Endothelial cell of umbilical vein (primary cell): ENCODE measurements around the gene ZNF668. TPM values are rescaled to one million over a fixed set of nuclear protein-coding genes. Genes with fewer than 3 reads are reported as not detected.
A peak's percentile ranks its signal among the peaks of the same experiment; 100 is the strongest.

Source experiments
- BruUV-seq: library from RNA; stranded (reverse); fragments of 400-500 nt; replicated peaks from 2 replicates; lab custom pipeline; 2021; lab: Mats Ljungman, UMichigan
- CTCF ChIA-PET: fragments of 300-600, 350-600 bp; sonication (Branson Sonifier 250); formaldehyde crosslinking; loops from one replicate; lab custom pipeline; 2021; ENCODE audit warnings: antibody characterized with exemption, inconsistent platforms; lab: Charles Lee
- POLR2A ChIA-PET: fragments of 300-600, 350-600 bp; sonication (Branson Sonifier 250); formaldehyde crosslinking; loops from one replicate; lab custom pipeline; 2021; ENCODE audit warnings: antibody characterized with exemption, inconsistent platforms; lab: Charles Lee
- DNase-seq: peaks from one replicate; pipeline ENCODE4 v3.0.0-alpha.2; 2011; ENCODE audit warnings: low read depth, low spot score
- FAIRE-seq: peaks from 2 replicates; lab custom pipeline; 2011; peaks lifted over from hg19 to GRCh38; lab: Jason Lieb, UNC
- H2AFZ ChIP-seq: 2 replicates; pipeline ENCODE4 v1.6.0; 2012; ENCODE audit warnings: low read depth, low read length, control low read depth, inconsistent platforms
- H3K27ac ChIP-seq: 2 replicates; pipeline ENCODE4 v1.5.1; 2011; ENCODE audit warnings: low read depth, mild to moderate bottlenecking, control low read depth, low read length, moderate library complexity; ENCODE audit not compliant: insufficient read depth
- H3K27me3 ChIP-seq, 2 experiments: 2 replicates each; pipeline versions ENCODE4 v1.6.0 to v1.6.1; 2011; ENCODE audit warnings: low read length in 2 of 2, mixed read lengths in 1 of 2; ENCODE audit not compliant: control insufficient read depth in 2 of 2, insufficient read depth in 2 of 2
- H3K36me3 ChIP-seq, 2 experiments: 2 replicates in 1 of 2; 3 replicates in 1 of 2; pipeline ENCODE4 v1.5.1; 2011; ENCODE audit warnings: low read length in 2 of 2, mild to moderate bottlenecking in 1 of 2, moderate library complexity in 1 of 2; ENCODE audit not compliant: control insufficient read depth in 2 of 2, insufficient read depth in 2 of 2; ENCODE audit errors: extremely low read depth in 1 of 2
- H3K4me1 ChIP-seq: 3 replicates; pipeline ENCODE4 v1.5.1; 2011; ENCODE audit warnings: mild to moderate bottlenecking, low read length; ENCODE audit not compliant: control insufficient read depth, insufficient read depth; ENCODE audit errors: extremely low read depth
- H3K4me2 ChIP-seq: 2 replicates; pipeline ENCODE4 v1.6.1; 2011; ENCODE audit warnings: low read length, control low read depth, mixed read lengths; ENCODE audit not compliant: insufficient read depth
- H3K4me3 ChIP-seq, 3 experiments: fragments of 200-600 bp in 1 of 3; sonication (generic), shearing (Covaris generic) in 1 of 3; replicated peaks in 1 of 3; 2 replicates each; pipeline ENCODE4 v1.5.1; 2011 to 2016; ENCODE audit warnings: control low read depth in 3 of 3, low read length in 3 of 3, mild to moderate bottlenecking in 2 of 3, inconsistent platforms in 1 of 3, low read depth in 1 of 3, moderate library complexity in 1 of 3; ENCODE audit not compliant: insufficient read depth in 1 of 3
- H3K79me2 ChIP-seq: 2 replicates; pipeline ENCODE4 v1.6.0; 2012; ENCODE audit warnings: low read length, inconsistent platforms; ENCODE audit not compliant: control insufficient read depth, insufficient read depth
- H3K9ac ChIP-seq: replicated peaks from 2 replicates; pipeline ENCODE3; 2011; ENCODE audit warnings: low read length, control low read depth; ENCODE audit not compliant: insufficient read depth; ENCODE audit errors: extremely low read depth
- H3K9me1 ChIP-seq: replicated peaks from 3 replicates; pipeline ENCODE4 v1.6.0; 2011; ENCODE audit warnings: mild to moderate bottlenecking, low read length; ENCODE audit not compliant: control insufficient read depth, insufficient read depth; ENCODE audit errors: extremely low read depth
- H3K9me3 ChIP-seq: replicated peaks from 2 replicates; pipeline ENCODE4 v1.5.1; 2012; ENCODE audit warnings: low read length, inconsistent platforms; ENCODE audit not compliant: control insufficient read depth, insufficient read depth
- H4K20me1 ChIP-seq: replicated peaks from 2 replicates; pipeline ENCODE3; 2011; ENCODE audit warnings: mild to moderate bottlenecking, low read length; ENCODE audit not compliant: control insufficient read depth, insufficient read depth; ENCODE audit errors: extremely low read depth
- EZH2 ChIP-seq: IDR thresholded peaks from 2 replicates; pipeline ENCODE4 v1.6.1; 2012; ENCODE audit warnings: borderline replicate concordance, low read depth, mild to moderate bottlenecking, moderate library complexity, low read length, inconsistent platforms; ENCODE audit not compliant: severe bottlenecking
- JUN ChIP-seq: IDR thresholded peaks from 2 replicates; pipeline ENCODE4 v1.6.1; 2011; ENCODE audit warnings: borderline replicate concordance, low read depth; ENCODE audit not compliant: insufficient read length, insufficient read depth
- MYC ChIP-seq: IDR thresholded peaks from one replicate; pipeline ENCODE4 v1.6.1; 2011; ENCODE audit warnings: mild to moderate bottlenecking, low read depth, low read length
- POLR2A ChIP-seq: IDR thresholded peaks from 2 replicates; pipeline ENCODE4 v1.6.1; 2012; ENCODE audit warnings: low read depth, mild to moderate bottlenecking, control low read depth, low read length
- POLR2AphosphoS5 ChIP-seq: IDR thresholded peaks from 2 replicates; pipeline ENCODE4 v1.6.1; 2012; ENCODE audit warnings: low read depth, mild to moderate bottlenecking, control low read depth, low read length, moderate library complexity; ENCODE audit not compliant: insufficient read depth
- dilution Hi-C: fragments of 300-500 bp; cut with MboI; formaldehyde crosslinking; loops from one replicate; pipeline ENCODE4 v1.15.0; 2019; ENCODE audit warnings: low sequenced_read_pairs; ENCODE audit not compliant: extremely low pct_ligation_motif_present
- intact Hi-C: fragments of 100-400 bp; cut with micrococcal nuclease; formaldehyde crosslinking; loops from one replicate; pipeline ENCODE4 v1.10.0; 2022
- polyA plus RNA-seq, 4 experiments: library from polyadenylated mRNA; depleted of rRNA in 3 of 4; stranded (reverse) in 3 of 4; unstranded in 1 of 4; fragments of >200 nt; gene quantifications; 2 replicates each; pipeline versions ENCODE4 v1.2.1 to v1.2.3, GENCODE V29; 2011 to 2012; ENCODE audit warnings: missing spikeins in 1 of 4
- total RNA-seq: library from RNA; stranded (reverse); gene quantifications from 2 replicates; pipeline ENCODE4 v1.2.3, GENCODE V29; 2021

The ZNF668 gene
- total and polyA plus RNA-seq, 2 donors (not counting 3 experiments of a cell fraction or from before 2014, with no cell fraction given) = 11.8 to 13.3 TPM

GRCh38 chr16:31074814-31075183, 759 bp upstream of the ZNF668 start:
- Histone ChIP-seq H3K4me2 (peak overlapping the region; percentile 88), H3K9me1 (no peaks in the 10 kb centered on the region), H3K9ac (peak overlapping the region; percentile 97), H3K9me3 (no peaks in the 10 kb centered on the region), H3K27ac (peak overlapping the region; percentile 86), H2AFZ (peak overlapping the region; percentile 51), H3K27me3 (no peaks in the 10 kb centered on the region), H3K4me3 (peak overlapping the region; percentile 61 to 87 (median 87)), H4K20me1 (no peaks in the 10 kb centered on the region), H3K79me2 (peaks cover 48% of the 10 kb centered on the region), H3K36me3 (peaks cover 3 to 28% of the 10 kb centered on the region in 2 experiments), H3K4me1 (peaks cover 14% of the 10 kb centered on the region)
- no peak for TF ChIP-seq POLR2A
- TF ChIP-seq POLR2AphosphoS5 = no peak
- TF ChIP-seq MYC = no peak
- intact Hi-C loops (loop anchor here (1.0 to 10.0 kb wide), 10 partner anchors 20 to 790 kb away; partner anchors contain the start of genes ARMC5, FUS, HSD3B7 and KAT8), dilution Hi-C loops (no loop called here)
- FAIRE-seq = no peak
- no TSS peak for BruUV-seq
- DNase-seq = no peak
- ChIA-PET POLR2A (interaction anchor here (0.9 to 1.8 kb wide), 4 partner anchors 9 to 105 kb away, joined by 5 to 9 read pairs (median 6); partner anchors contain the start of genes FUS and STX4), CTCF (interaction anchor here (1.2 to 2.3 kb wide), 6 partner anchors 9 to 368 kb away, joined by 3 to 22 read pairs (median 6); partner anchors contain the start of genes HSD3B7 and ZNF843)

GRCh38 chr16:31073142-31073969, 684 bp downstream of the ZNF668 start:
- DNase-seq (peak; percentile 91), FAIRE-seq (peak; percentile 82)
- no peaks in the 10 kb centered on the region for H3K9me3 ChIP-seq
- peak overlapping the region; percentile 70 for H2AFZ ChIP-seq
- H3K4me2 ChIP-seq = peak overlapping the region; percentile 93
- H3K9ac ChIP-seq = peak overlapping the region; percentile 97
- no peaks in the 10 kb centered on the region for H4K20me1 ChIP-seq
- H3K9me1 ChIP-seq = no peaks in the 10 kb centered on the region
- TF ChIP-seq JUN (no peak), POLR2AphosphoS5 (peak; percentile 71), EZH2 (no peak)
- H3K79me2 ChIP-seq = peaks cover 51% of the 10 kb centered on the region
- POLR2A ChIA-PET = interaction anchor here (0.9 to 1.8 kb wide), 4 partner anchors 11 to 107 kb away, joined by 5 to 9 read pairs (median 6); partner anchors contain the start of genes FUS and STX4
- CTCF ChIA-PET = interaction anchor here (0.6 to 2.3 kb wide), 13 partner anchors 8 to 796 kb away, joined by 3 to 22 read pairs (median 4); partner anchors contain the start of genes HSD3B7, VKORC1 and ZNF843
- BruUV-seq = no TSS peak
- dilution Hi-C loops (no loop called here), intact Hi-C loops (loop anchor here (2.0 to 10.0 kb wide), 2 partner anchors 15 to 791 kb away; no protein-coding TSS in a partner anchor)
- H3K27ac ChIP-seq = peak overlapping the region; percentile 86
- peaks cover 14% of the 10 kb centered on the region for H3K4me1 ChIP-seq
- peaks cover 3 to 15% of the 10 kb centered on the region in 2 experiments for H3K36me3 ChIP-seq
- H3K27me3 ChIP-seq = no peaks in the 10 kb centered on the region
- peak overlapping the region; percentile 68 to 87 (median 87) for H3K4me3 ChIP-seq
